GM18519 (cell line): ENCODE measurements around the gene CSRP1.

ENCODE experiments used
- ATAC-seq: cut with Tn5 transposase; IDR thresholded peaks from one replicate; pipeline ENCODE4 v1.9.1; 2021; ENCODE audit warnings: mild to moderate bottlenecking, moderate library complexity; ENCODE audit not compliant: unreplicated experiment, low FRiP score

Gene CSRP1

GRCh38 chr1:201461645-201462441, 45.1 kb downstream of the CSRP1 start:
- no peak for ATAC-seq

- no peak for ATAC-seq
These were observed 45.9 kb downstream of the CSRP1 start for GRCh38 chr1:201460814-201461644.

GRCh38 chr1:201459775-201460174, 47.1 kb downstream of the CSRP1 start:
- ATAC-seq, result no peak

GRCh38 chr1:201459052-201459451, 47.9 kb downstream of the CSRP1 start:
- no peak for ATAC-seq

- no peak for ATAC-seq
These were observed 49.4 kb downstream of the CSRP1 start for GRCh38 chr1:201457508-201457960.

GRCh38 chr1:201456499-201457309, 50.2 kb downstream of the CSRP1 start:
- no peak for ATAC-seq

- no peak for ATAC-seq
These were observed 51.8 kb downstream of the CSRP1 start for GRCh38 chr1:201455098-201455497.

- ATAC-seq, result no peak
These were observed 52.3 kb downstream of the CSRP1 start for GRCh38 chr1:201454608-201455007.

GRCh38 chr1:201452866-201453265, 54.1 kb downstream of the CSRP1 start:
- no peak for ATAC-seq

GRCh38 chr1:201450721-201451291, 56.1 kb downstream of the CSRP1 start:
- no peak for ATAC-seq

GRCh38 chr1:201448990-201449389, 57.9 kb downstream of the CSRP1 start:
- no peak for ATAC-seq

- no peak for ATAC-seq
These were observed 58.7 kb downstream of the CSRP1 start for GRCh38 chr1:201447903-201448871.

- no peak for ATAC-seq
These were observed 61.6 kb downstream of the CSRP1 start for GRCh38 chr1:201445310-201445709.

GRCh38 chr1:201444792-201445191, 62.1 kb downstream of the CSRP1 start:
- ATAC-seq, result no peak

GRCh38 chr1:201443747-201444146, 63.2 kb downstream of the CSRP1 start:
- ATAC-seq, result no peak

- ATAC-seq, result no peak
These were observed 70.0 kb downstream of the CSRP1 start for GRCh38 chr1:201436969-201437368.

- ATAC-seq, result no peak
These were observed 70.5 kb downstream of the CSRP1 start for GRCh38 chr1:201436393-201436792.

- no peak for ATAC-seq
These were observed 72.7 kb downstream of the CSRP1 start for GRCh38 chr1:201434266-201434665.

GRCh38 chr1:201433609-201434008, 73.3 kb downstream of the CSRP1 start:
- no peak for ATAC-seq
